KOPT-K1 (cell line): Measurements from ENCODE around the gene SIK3.

Experiments
- H3K27ac ChIP-seq: fragments of 200-600 bp; sonication (generic); 2 replicates; pipeline ENCODE4 v1.5.1; 2016; ENCODE audit warnings: antibody characterized with exemption, mild to moderate bottlenecking, low read depth, low read length; ENCODE audit not compliant: poor library complexity, severe bottlenecking
- H3K36me3 ChIP-seq: fragments of 200-600 bp; sonication (generic); 2 replicates; pipeline ENCODE4 v1.5.1; 2017; ENCODE audit warnings: antibody characterized with exemption, mild to moderate bottlenecking, low read length, moderate library complexity; ENCODE audit not compliant: insufficient read depth
- H3K9me3 ChIP-seq: fragments of 200-600 bp; sonication (generic); 2 replicates; pipeline ENCODE4 v1.5.1; 2017; ENCODE audit warnings: antibody characterized with exemption, low read length, mild to moderate bottlenecking; ENCODE audit not compliant: insufficient read depth, poor library complexity, severe bottlenecking

Gene SIK3

GRCh38 chr11:116875194-116875593 lies 223.0 kb downstream of the SIK3 start:
- Histone ChIP-seq H3K9me3 (no peaks in the 10 kb centered on the region), H3K27ac (no peak overlapping the region), H3K36me3 (peaks cover 56% of the 10 kb centered on the region)

- Histone ChIP-seq H3K27ac (no peak overlapping the region), H3K36me3 (peaks cover 66% of the 10 kb centered on the region)
Observed at GRCh38 chr11:116874251-116874650, 224.0 kb downstream of the SIK3 start.

GRCh38 chr11:116873381-116873780 lies 224.8 kb downstream of the SIK3 start:
- Histone ChIP-seq H3K9me3 (no peaks in the 10 kb centered on the region), H3K36me3 (peaks cover 74% of the 10 kb centered on the region), H3K27ac (no peak overlapping the region)

More at GRCh38 chr11:116874251-116874650, 224.0 kb downstream of the SIK3 start:
- H3K9me3 ChIP-seq = no peaks in the 10 kb centered on the region

- Histone ChIP-seq H3K27ac (no peak overlapping the region), H3K9me3 (no peaks in the 10 kb centered on the region), H3K36me3 (peaks cover 94% of the 10 kb centered on the region)
Observed at GRCh38 chr11:116871248-116871647, 227.0 kb downstream of the SIK3 start.

- peaks cover 93% of the 10 kb centered on the region for H3K36me3 ChIP-seq
- no peak overlapping the region for H3K27ac ChIP-seq
- no peaks in the 10 kb centered on the region for H3K9me3 ChIP-seq
Observed at GRCh38 chr11:116870054-116870453, 228.2 kb downstream of the SIK3 start.

GRCh38 chr11:116869610-116870009 lies 228.6 kb downstream of the SIK3 start:
- Histone ChIP-seq H3K27ac (no peak overlapping the region), H3K36me3 (peaks cover 93% of the 10 kb centered on the region), H3K9me3 (no peaks in the 10 kb centered on the region)

- H3K27ac ChIP-seq = no peak overlapping the region
- H3K36me3 ChIP-seq = peaks cover 93% of the 10 kb centered on the region
- H3K9me3 ChIP-seq = no peaks in the 10 kb centered on the region
Observed at GRCh38 chr11:116868066-116868465, 230.2 kb downstream of the SIK3 start.

- Histone ChIP-seq H3K9me3 (no peaks in the 10 kb centered on the region), H3K27ac (no peak overlapping the region), H3K36me3 (peaks cover 93% of the 10 kb centered on the region)
Observed at GRCh38 chr11:116867619-116868018, 230.6 kb downstream of the SIK3 start.

GRCh38 chr11:116866804-116867455 lies 231.3 kb downstream of the SIK3 start:
- H3K36me3 ChIP-seq = peaks cover 93% of the 10 kb centered on the region
- no peaks in the 10 kb centered on the region for H3K9me3 ChIP-seq
- no peak overlapping the region for H3K27ac ChIP-seq

- Histone ChIP-seq H3K9me3 (no peaks in the 10 kb centered on the region), H3K36me3 (peaks cover 93% of the 10 kb centered on the region), H3K27ac (no peak overlapping the region)
Observed at GRCh38 chr11:116865696-116866095, 232.5 kb downstream of the SIK3 start.

GRCh38 chr11:116864531-116864930 lies 233.7 kb downstream of the SIK3 start:
- H3K27ac ChIP-seq = no peak overlapping the region
- peaks cover 93% of the 10 kb centered on the region for H3K36me3 ChIP-seq
- H3K9me3 ChIP-seq = no peaks in the 10 kb centered on the region

- Histone ChIP-seq H3K9me3 (no peaks in the 10 kb centered on the region), H3K36me3 (peaks cover 94% of the 10 kb centered on the region), H3K27ac (no peak overlapping the region)
Observed at GRCh38 chr11:116862951-116863350, 235.3 kb downstream of the SIK3 start.

- Histone ChIP-seq H3K36me3 (peaks cover 94% of the 10 kb centered on the region), H3K27ac (no peak overlapping the region), H3K9me3 (no peaks in the 10 kb centered on the region)
Observed at GRCh38 chr11:116862185-116862584, 236.0 kb downstream of the SIK3 start.

- Histone ChIP-seq H3K36me3 (peaks cover 94% of the 10 kb centered on the region), H3K9me3 (no peaks in the 10 kb centered on the region), H3K27ac (no peak overlapping the region)
Observed at GRCh38 chr11:116861539-116861938, 236.7 kb downstream of the SIK3 start.

- Histone ChIP-seq H3K36me3 (peaks cover 88% of the 10 kb centered on the region), H3K9me3 (no peaks in the 10 kb centered on the region), H3K27ac (no peak overlapping the region)
Observed at GRCh38 chr11:116860303-116860702, 237.9 kb downstream of the SIK3 start.

GRCh38 chr11:116859175-116859574 lies 239.1 kb downstream of the SIK3 start:
- Histone ChIP-seq H3K9me3 (no peaks in the 10 kb centered on the region), H3K36me3 (peaks cover 80% of the 10 kb centered on the region), H3K27ac (no peak overlapping the region)
